ENCODE results near the gene PIP4K2C.

PIP4K2C gene

DNA sequence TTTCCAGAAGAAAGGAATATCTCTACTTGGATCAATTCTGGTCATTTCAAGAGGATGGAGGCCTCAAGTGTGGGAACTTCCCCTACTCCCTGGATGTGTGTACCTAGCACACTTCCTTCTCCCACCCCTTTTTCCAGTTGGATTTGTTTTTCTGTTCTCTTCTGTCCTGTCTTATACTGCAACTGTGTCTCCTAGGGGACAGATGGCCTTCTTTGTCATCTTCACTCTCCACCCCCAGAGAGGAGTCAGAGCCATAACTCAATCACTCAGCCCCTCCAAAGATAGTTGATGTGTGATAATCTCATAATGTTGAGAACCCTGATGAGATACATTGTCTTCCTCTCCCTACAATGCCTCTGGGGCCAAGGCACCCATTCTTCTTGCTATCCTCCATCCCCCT is 11.6 kb downstream of the PIP4K2C start:
- TF ChIP-seq, protein P1, sequence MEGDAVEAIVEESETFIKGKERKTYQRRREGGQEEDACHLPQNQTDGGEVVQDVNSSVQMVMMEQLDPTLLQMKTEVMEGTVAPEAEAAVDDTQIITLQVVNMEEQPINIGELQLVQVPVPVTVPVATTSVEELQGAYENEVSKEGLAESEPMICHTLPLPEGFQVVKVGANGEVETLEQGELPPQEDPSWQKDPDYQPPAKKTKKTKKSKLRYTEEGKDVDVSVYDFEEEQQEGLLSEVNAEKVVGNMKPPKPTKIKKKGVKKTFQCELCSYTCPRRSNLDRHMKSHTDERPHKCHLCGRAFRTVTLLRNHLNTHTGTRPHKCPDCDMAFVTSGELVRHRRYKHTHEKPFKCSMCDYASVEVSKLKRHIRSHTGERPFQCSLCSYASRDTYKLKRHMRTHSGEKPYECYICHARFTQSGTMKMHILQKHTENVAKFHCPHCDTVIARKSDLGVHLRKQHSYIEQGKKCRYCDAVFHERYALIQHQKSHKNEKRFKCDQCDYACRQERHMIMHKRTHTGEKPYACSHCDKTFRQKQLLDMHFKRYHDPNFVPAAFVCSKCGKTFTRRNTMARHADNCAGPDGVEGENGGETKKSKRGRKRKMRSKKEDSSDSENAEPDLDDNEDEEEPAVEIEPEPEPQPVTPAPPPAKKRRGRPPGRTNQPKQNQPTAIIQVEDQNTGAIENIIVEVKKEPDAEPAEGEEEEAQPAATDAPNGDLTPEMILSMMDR (IDR thresholded peaks at IDR 0.05; ENCODE audit: borderline replicate concordance, insufficient read depth, low read depth, low read length), result no peak
- no peak overlapping the region for H3K4me3 ChIP-seq (ENCODE audit: low read depth, low read length)

DNA sequence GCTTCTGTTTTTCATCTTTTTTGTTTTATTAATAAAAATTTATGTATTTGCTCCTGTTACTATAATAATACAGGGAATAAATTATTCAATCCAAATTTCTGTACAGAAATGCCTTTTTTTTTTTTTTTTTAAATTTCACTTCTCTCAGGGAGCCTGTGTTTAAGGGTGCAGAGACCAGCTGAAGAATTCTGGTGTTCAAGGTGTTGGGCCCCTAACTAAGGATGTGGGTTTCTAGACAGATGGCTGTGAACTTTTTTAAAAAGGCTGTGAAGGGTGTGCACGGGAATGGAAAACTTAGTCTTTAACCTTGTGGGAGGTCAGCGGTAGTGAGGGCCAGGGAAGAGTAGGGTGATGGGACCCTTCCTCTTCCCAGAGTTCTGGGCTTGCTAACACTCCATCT is 12.3 kb downstream of the PIP4K2C start:
- no peak overlapping the region for H3K4me3 ChIP-seq (ENCODE audit: low read depth, low read length)
- TF ChIP-seq, protein P1 (IDR thresholded peaks at IDR 0.05; ENCODE audit: borderline replicate concordance, insufficient read depth, low read depth, low read length), result no peak

DNA sequence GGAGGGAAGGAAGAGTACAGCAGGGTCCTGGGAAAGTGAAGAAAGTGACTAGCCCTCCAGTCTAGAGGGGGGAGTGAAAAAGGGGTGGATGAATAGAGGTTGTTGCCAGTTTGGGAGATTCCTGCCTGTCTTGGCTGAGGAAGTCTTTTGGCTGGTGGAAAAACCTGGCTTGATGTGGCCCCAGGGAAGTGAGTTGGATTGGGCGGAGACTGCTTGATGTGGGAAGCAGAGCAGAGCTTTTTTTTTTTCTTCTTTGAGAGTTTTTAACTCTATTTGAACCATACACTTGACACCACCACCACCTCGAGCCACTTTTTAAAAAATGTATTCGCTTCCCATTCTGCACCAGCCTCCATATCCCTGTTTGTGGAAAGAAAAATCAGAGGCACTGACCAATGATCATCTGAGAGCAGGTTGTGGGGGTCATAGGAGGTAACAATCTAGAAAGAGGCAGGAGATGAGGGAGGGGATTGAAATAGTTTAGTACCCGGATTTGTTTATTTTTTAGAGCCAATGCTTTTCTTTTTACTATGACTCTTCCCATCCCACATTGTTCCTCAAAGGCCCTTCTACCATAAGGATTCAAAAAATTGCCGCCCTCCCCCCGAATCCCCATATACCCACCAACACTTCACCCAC is 12.9 kb downstream of the PIP4K2C start:
- H3K4me3 ChIP-seq (ENCODE audit: low read depth, low read length), result peak overlapping the region; percentile 70
- TF ChIP-seq, protein P1 (IDR thresholded peaks at IDR 0.05; ENCODE audit: borderline replicate concordance, insufficient read depth, low read depth, low read length), result no peak

DNA sequence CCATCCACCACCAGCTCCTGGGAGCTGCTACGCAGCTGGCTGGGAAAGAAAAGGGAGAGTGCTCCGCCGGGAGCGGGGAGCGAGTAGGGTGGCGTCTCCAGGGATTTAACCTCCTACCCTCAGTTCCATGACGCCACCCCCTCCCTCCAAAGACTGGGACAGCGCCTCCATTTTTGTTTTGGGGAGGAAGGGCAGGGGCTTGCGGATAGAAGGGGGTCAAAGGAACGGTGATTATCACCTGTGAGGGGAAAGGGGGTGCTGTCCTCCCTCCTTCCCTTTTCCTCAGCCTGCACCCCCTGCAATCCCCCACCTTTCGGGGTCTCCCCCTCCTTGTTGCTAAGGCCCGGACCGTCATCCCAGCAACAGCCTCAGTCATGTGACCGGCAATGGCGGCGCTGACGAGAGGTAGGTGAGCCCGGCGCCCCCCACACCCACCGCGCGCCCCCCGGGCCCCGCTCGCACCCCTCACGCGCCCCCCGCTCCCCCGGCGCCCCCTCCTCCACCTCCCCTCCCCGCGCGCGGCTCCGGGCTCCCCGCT is 13.5 kb downstream of the PIP4K2C start, which contains the start of gene DTX3:
DTX3 (plus strand) TSS at position 371 of the 538 bp plus-strand sequence. CDS start 1,694 bp downstream, outside the sequence.
- TF ChIP-seq, protein P1 (IDR thresholded peaks at IDR 0.05; ENCODE audit: borderline replicate concordance, insufficient read depth, low read depth, low read length), result no peak
- peak within 1 kb of the TSS; percentile 70 for H3K4me3 ChIP-seq (ENCODE audit: low read depth, low read length)

DNA sequence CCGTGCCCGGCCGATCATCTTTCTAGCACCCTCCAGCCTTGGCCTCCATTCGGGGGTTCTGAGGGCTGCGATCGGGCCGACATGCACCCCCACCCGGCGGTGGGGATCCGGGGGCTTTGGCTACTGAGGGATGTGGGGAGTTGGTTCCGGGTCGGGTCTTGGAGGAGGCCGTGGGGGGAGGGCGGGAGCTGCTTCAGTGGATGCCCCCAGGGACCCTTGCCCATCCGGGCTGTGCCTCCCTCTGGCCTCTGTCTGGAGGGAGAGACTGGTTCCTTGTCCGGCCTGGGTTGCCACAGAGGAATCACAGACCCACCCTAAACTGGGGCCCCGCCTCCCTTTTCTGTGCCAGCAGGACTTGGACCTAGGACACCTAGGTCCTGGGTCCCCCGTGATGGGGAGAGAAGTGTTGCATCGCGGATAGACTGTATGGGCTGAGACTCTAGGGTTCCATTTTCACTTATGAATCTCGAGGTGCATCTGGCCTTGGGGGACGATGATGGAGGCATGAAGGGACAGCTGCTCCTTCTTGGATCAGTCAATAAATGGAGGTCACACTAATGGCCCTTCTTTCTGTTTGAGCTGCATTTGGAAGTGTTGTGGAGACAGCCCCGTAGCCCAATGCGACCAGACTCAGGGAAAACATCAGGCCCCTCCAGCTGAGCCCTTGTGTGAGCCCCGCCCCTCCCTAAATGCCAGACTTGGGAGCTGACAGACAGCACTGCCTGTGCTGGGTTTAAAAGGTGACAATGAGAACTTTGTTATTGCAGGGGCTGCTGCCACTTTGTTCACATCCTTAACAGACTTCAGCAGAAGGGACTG is 14.2 kb downstream of the PIP4K2C start:
- H3K4me3 ChIP-seq (ENCODE audit: low read depth, low read length), result peak overlapping the region; percentile 70
- TF ChIP-seq, protein P1 (IDR thresholded peaks at IDR 0.05; ENCODE audit: borderline replicate concordance, insufficient read depth, low read depth, low read length), result no peak

DNA sequence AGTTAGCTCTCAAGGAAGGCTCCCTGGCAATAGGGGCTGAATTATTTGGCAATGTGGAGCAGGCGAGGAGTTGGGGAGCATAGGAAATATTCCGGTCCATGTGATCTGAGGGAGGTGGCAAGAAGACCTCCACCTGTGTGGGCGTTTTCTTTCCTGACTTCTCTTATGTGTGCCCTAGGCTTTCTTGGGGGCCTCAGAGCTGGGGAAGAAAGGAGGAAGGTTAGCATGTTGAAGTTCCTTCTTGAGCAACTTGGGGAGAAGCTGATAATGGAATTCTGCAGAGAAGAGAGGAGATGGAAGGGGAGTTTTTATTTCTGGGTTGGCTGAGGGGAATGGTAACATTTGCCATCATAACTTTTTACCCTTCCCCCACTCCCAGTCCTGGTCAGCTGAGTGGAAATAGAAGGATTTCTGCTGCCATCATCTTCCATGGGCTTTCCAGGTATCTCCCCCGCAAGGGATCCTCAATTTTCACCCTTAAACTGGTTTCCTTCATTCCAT is 14.9 kb downstream of the PIP4K2C start:
- TF ChIP-seq, protein P1 (IDR thresholded peaks at IDR 0.05; ENCODE audit: borderline replicate concordance, insufficient read depth, low read depth, low read length), result no peak
- no peak overlapping the region for H3K4me3 ChIP-seq (ENCODE audit: low read depth, low read length)

All from GM12875 (cell line).